Left lung (tissue), 10 donors: ENCODE measurements around the gene TTLL10. TPM values are rescaled to one million over a fixed set of nuclear protein-coding genes. Genes with fewer than 3 reads are reported as not detected.

ENCODE experiments used
- ATAC-seq: fragments of 200-7000 bp; cut with Tn5 transposase; one replicate; pipeline ENCODE4 v1.9.1; 2020; ENCODE audit warnings: moderate library complexity
- DNase-seq, 4 donors: peaks; one replicate each; pipeline ENCODE4 v3.0.0-alpha.2; 2013 to 2020
- H3K27ac ChIP-seq, 2 donors: fragments of 200-600 bp; sonication (generic) in 1 of 2; one replicate each; pipeline versions ENCODE4 v1.5.0 to v1.8.0; 2020 to 2021
- H3K27me3 ChIP-seq, 2 donors: fragments of 200-600 bp; sonication (generic) in 1 of 2; one replicate each; pipeline versions ENCODE4 v1.5.0 to v1.8.0; 2020 to 2021
- H3K36me3 ChIP-seq, 2 donors: fragments of 200-600 bp; sonication (generic) in 1 of 2; one replicate each; pipeline versions ENCODE4 v1.5.0 to v1.8.0; 2020 to 2021
- H3K4me1 ChIP-seq, 2 donors: fragments of 200-600 bp; one replicate each; pipeline ENCODE4 v1.8.0; 2021
- H3K4me3 ChIP-seq, 2 donors: fragments of 200-600 bp; sonication (generic) in 1 of 2; one replicate each; pipeline versions ENCODE4 v1.5.0 to v1.8.0; 2020 to 2021; ENCODE audit warnings: mild to moderate bottlenecking in 1 of 2
- H3K9me3 ChIP-seq, 2 donors: fragments of 200-600 bp; sonication (generic) in 1 of 2; one replicate each; pipeline versions ENCODE4 v1.5.0 to v1.8.0; 2020 to 2021
- intact Hi-C, 2 donors: fragments of 100-400 bp; cut with DNase I; formaldehyde crosslinking; loops; one replicate each; pipeline versions ENCODE4 v1.11.2 to v1.14.2; 2022
- polyA plus RNA-seq, 6 donors: library from polyadenylated mRNA; unstranded; fragments of 120-200 nt; gene quantifications; one replicate each; pipeline ENCODE4 v1.2.1, GENCODE V29; 2013; ENCODE audit not compliant: insufficient read length in 6 of 6
- total RNA-seq, 2 donors: library from RNA; stranded (reverse); fragmentation: NEBNext Ultra II Directional; extraction: Animal tissue kit (Norgen Biotek cat#: 25700); gene quantifications; one replicate each; pipeline ENCODE4 v1.2.1, GENCODE V29; 2021
- TF ChIP-seq, protein P1 (sequence below), 2 donors: fragments of 200-600 bp; sonication (generic) in 1 of 2; IDR thresholded peaks; one replicate each; pipeline versions ENCODE4 v1.5.0 to v1.8.0; 2021; ENCODE audit warnings: antibody characterized with exemption in 2 of 2
- donor health status: DM: no; HTN: yes; CAD: no.
- donor health status: DM: no; HTN: no; CAD: no.

The TTLL10 gene
- total and polyA plus RNA-seq, 8 donors, result 0.17 to 4.6 (median 1.7) TPM

DNA sequence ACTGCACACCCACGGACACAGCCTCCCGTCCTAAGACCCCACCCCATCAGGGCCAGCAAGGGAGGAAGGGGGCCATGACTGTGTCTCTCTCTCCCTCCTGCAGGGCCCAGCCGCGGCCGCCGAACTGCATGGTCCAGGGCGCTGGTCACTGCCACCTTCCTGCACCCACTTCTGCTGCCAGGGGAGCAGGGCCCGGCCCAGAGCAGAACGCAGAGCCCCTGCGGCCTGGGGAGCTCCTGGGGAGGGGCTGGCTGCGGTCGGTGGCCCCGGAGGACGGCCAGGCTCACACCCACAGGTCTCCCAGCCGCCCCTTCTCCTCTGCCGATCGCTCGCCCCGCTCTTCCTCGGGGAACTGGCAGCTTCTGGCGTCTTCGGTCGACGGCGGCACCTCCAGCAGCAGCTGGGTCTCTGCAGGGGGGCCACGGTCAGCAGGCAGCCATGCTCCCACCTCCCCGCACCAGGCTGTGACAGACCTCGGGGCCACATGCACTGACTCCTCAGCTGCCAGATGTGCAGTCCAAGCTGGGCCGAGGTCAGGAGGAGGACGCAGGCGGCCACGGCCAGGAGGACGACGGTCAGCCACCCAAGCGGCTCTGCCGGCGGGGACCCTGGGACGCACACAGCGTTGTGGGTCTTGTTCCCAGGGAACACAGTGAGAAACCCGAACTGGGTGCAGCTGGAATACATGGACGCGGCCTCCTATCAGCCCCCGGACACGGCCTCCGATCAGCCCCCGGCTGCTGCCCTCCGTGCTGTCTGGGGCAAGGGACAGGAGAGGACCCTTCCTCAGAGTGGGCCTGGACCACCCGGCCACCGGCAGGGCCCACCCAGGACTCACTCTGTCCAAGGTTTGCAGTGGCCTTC, 30.1 kb downstream of the TTLL10 start:
- H3K4me3 ChIP-seq, result no peak overlapping the region
- intact Hi-C loops, result no loop called here
- ATAC-seq (no peak), DNase-seq (peak in 1 of 4 donors; percentile 78)
- no peaks in the 10 kb centered on the region for H3K9me3 ChIP-seq
- H3K4me1 ChIP-seq, result peaks cover 7 to 41% of the 10 kb centered on the region in 2 donors
- H3K36me3 ChIP-seq, result no peaks in the 10 kb centered on the region
- TF ChIP-seq, protein P1, sequence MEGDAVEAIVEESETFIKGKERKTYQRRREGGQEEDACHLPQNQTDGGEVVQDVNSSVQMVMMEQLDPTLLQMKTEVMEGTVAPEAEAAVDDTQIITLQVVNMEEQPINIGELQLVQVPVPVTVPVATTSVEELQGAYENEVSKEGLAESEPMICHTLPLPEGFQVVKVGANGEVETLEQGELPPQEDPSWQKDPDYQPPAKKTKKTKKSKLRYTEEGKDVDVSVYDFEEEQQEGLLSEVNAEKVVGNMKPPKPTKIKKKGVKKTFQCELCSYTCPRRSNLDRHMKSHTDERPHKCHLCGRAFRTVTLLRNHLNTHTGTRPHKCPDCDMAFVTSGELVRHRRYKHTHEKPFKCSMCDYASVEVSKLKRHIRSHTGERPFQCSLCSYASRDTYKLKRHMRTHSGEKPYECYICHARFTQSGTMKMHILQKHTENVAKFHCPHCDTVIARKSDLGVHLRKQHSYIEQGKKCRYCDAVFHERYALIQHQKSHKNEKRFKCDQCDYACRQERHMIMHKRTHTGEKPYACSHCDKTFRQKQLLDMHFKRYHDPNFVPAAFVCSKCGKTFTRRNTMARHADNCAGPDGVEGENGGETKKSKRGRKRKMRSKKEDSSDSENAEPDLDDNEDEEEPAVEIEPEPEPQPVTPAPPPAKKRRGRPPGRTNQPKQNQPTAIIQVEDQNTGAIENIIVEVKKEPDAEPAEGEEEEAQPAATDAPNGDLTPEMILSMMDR (IDR thresholded peaks at IDR 0.05), result no peak
- peaks cover 18 to 91% of the 10 kb centered on the region in 2 donors for H3K27me3 ChIP-seq
- H3K27ac ChIP-seq, result no peak overlapping the region

DNA sequence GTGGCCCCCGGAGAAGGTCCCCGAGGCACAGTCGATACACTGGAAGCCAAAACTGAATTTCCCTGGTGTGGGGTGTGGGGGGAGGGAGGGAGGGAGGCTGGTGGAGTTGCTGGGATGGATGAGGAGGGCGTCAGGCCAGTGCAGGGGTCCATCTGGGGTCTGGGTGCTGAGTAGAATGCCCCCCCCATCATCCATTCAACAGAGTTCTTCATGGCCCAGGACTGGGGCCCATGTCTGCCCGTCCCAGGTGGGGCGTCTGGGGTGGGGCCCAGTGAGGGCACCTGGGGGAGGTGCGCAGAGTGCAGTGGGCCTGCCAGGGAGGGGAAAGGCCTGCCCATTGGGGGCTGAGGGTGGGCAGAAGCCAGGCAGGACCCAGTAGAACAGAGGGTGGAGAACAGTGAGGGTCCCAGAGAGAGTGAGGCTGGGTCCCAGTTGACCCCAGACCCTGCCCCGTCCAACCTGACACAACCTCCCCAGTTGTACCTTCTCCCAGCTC, 30.8 kb downstream of the TTLL10 start:
- no peak overlapping the region for H3K4me3 ChIP-seq
- peaks cover 7 to 46% of the 10 kb centered on the region in 2 donors for H3K4me1 ChIP-seq
- TF ChIP-seq, protein P1 (IDR thresholded peaks at IDR 0.05), result no peak
- no peaks in the 10 kb centered on the region for H3K36me3 ChIP-seq
- H3K27me3 ChIP-seq, result peaks cover 18 to 91% of the 10 kb centered on the region in 2 donors
- no peaks in the 10 kb centered on the region for H3K9me3 ChIP-seq
- DNase-seq, result peak in 1 of 4 donors; percentile 34
- no peak overlapping the region for H3K27ac ChIP-seq
- ATAC-seq, result no peak
- intact Hi-C loops, result no loop called here

DNA sequence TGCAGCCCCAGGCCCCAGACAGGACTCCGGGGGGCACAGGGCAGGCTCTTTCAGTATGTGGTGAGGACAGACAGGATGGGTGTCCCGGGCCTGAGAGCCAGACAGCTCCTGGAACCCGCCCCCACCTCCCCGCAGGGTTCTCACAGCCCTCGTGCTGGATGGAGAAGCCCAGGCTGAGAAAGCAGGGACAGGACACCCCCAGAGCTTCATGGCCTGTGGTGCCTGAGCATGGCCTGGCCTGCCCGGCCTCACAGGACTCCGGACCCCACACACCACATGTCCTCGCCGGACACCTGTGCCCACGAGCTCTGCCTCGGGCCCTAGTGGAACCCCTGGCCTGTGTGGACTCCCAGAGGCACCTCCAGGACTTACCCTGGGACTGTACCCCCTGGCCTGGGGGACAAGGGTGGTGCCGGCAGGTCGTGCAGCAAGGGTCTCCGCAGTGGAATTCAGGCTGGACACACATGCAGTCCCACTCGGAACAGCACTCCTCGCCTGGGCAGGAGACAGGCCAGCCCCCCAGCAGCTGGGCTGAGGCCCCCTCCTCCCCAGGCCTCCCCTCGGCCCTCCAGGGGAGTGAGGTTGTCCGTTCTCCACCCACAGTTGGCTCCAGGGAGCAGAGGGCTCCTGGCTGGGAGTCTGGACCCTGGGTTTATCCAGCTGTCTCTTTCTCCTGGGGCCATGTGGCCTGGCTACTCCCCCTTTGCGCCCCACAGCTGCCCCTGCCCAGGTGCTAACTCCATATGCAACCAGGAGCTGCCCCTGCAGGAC, 31.5 kb downstream of the TTLL10 start:
- no peak for ATAC-seq
- H3K27ac ChIP-seq, result no peak overlapping the region
- no peak overlapping the region for H3K4me3 ChIP-seq
- no peaks in the 10 kb centered on the region for H3K9me3 ChIP-seq
- TF ChIP-seq, protein P1 (IDR thresholded peaks at IDR 0.05), result no peak
- H3K4me1 ChIP-seq, result peaks cover 7 to 46% of the 10 kb centered on the region in 2 donors
- H3K27me3 ChIP-seq, result peaks cover 18 to 85% of the 10 kb centered on the region in 2 donors
- peak in 1 of 4 donors; percentile 60 for DNase-seq
- no peaks in the 10 kb centered on the region for H3K36me3 ChIP-seq
- intact Hi-C loops, result no loop called here

DNA sequence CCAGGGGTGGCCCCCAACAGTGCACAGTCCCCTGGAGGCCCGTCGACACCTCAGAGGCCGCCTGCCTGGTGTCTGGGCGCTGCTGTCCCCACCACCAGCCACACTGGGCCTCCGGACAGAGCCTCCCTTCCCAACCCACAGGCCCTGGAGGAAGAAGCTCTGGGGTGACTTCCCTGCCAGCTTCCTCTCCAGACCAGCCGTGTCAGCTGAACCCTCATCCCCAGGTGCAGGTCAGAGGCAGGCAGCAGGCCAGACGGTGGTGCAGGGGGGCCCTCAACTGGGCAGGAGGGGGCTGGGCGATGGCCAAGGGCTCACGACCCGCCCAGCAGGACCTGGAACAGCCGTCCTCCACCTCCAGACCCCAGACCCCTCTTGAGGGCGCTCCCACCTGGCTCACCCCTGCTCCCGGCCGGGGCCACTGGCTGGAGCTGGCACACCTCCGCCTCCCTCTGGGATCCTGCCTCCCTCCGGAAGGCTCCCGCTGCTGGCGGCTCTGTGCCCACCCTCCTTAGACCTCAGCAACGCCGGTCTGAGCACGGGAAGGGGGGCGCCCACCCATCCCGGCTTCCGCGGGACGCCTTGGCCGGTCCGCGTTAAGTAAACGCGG, 32.2 kb downstream of the TTLL10 start:
- Histone ChIP-seq H3K27me3 (peaks cover 18 to 79% of the 10 kb centered on the region in 2 donors), H3K4me1 (peaks cover 7 to 40% of the 10 kb centered on the region in 2 donors), H3K36me3 (no peaks in the 10 kb centered on the region), H3K9me3 (no peaks in the 10 kb centered on the region), H3K4me3 (peak overlapping the region in 1 of 2 donors; percentile 10), H3K27ac (no peak overlapping the region)
- intact Hi-C loops, result no loop called here
- TF ChIP-seq, protein P1 (IDR thresholded peaks at IDR 0.05), result no peak
- no peak for ATAC-seq
- DNase-seq, result peak in 1 of 4 donors; percentile 76
